SH-SY5Y (cell line): Measurements from ENCODE around the gene SPSB1.

Experiments used
- GATA2 ChIP-seq: IDR thresholded peaks from 2 replicates; pipeline ENCODE4 v1.6.1; 2011; ENCODE audit warnings: mild to moderate bottlenecking, low read depth, low read length
- GATA3 ChIP-seq: IDR thresholded peaks from 2 replicates; pipeline ENCODE4 v1.6.1; 2011; ENCODE audit warnings: low read depth, mild to moderate bottlenecking, low read length, moderate library complexity

- no peak for TF ChIP-seq GATA2
- no peak for TF ChIP-seq GATA3
Measured at GRCh38 chr1:9352377-9353134, 59.9 kb downstream of the SPSB1 start.
